NCI-H2081 (cell line): ENCODE data around the gene PHYHD1.
A peak's percentile ranks its signal among the peaks of the same experiment; 100 is the strongest.
"Not testable (repeated sequence)": the region's sequence is repeated elsewhere in the genome, so short reads cannot be mapped to it uniquely, and the experiment has no call there.

ENCODE experiments used
- DNase-seq, 2 experiments: peaks; one replicate each; lab custom pipeline; 2025; lab: John Stamatoyannopoulos, UW

Gene PHYHD1

DNA sequence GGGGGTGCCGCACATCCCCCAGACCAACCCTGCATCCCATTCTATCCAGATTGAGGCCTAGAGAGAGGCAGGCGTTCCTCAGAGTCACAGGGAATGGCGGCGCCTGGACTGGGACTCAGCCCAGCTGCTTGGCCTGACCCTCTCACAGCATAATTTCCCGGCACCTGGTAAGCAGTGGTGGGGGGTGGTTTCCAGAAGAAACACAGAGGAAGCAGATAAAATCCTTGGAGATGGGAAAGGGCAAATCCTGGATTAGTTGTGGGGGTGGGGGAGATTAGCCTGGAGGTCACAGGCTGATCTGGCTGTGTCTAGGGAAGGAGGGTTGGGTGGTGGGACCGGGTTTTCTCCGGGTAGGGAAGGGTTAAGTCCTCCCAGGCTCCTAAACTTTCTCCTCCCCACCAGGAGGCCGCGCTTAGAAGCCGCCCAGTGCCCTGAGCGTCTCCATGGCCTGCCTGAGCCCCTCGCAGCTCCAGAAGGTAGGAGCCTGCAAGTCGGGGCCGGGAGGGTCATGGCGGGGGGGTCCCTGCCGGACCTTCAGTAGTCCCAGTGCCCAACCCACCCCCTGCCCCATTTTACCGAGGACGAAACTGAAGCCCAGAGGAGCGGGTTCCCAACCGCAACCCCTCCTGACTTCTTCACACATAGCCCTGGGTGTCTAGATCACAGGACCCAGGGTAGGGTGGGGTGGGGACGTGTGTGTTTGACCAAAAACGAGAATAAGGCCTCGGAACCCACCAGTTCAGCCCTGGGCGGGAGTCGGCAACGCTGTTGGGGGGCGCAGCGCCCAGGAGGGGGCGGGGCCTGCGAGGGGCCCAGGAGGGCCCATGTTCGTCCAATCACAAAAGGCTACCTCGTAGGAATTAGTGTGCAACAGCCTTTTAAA, 1.3 kb downstream of the PHYHD1 start:
- no peak for DNase-seq

- no peak for DNase-seq
Observed at GRCh38 chr9:128923493-128923883, 2.7 kb downstream of the PHYHD1 start.

- peak; percentile 40 to 51 for DNase-seq
Observed at GRCh38 chr9:128927731-128928411, 7.1 kb downstream of the PHYHD1 start.

- DNase-seq, result no peak
Observed at GRCh38 chr9:128928624-128929023, 7.8 kb downstream of the PHYHD1 start.

- no peak for DNase-seq
Observed at GRCh38 chr9:128929560-128929959, 8.8 kb downstream of the PHYHD1 start.

- no peak for DNase-seq
Observed at GRCh38 chr9:128933731-128934130, 12.9 kb downstream of the PHYHD1 start.

DNA sequence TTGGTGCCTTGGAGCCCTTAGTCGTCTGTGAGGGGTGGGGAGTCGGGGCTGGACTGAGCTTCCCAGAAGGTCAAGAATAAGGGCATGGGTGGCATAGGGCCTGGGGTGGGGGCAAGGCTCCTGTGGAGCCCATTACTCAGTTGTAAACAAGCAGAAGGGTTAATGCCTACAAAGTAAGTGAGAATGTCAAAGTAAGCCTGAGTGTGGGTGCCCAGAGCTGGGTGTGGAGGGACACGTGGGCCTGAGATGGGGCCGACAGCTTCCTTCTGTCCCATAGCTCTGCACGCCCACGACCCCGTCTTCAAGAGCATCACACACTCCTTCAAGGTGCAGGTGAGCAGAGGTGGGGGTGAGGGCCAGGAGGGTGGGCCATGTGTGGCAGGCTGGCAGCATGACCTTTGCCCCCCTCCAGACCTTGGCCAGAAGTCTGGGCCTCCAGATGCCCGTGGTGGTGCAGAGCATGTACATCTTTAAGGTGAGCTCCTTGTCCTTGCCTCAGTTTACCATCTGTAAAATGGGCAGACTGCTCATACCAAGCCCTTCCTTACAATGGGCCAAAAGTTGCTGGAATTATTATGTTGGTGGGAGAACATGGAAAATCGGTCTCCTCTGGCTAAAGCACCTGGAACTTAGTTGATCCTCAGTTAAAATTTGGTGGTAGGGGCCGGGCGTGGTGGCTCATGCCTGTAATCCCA, 15.5 kb downstream of the PHYHD1 start:
- DNase-seq, result no peak

- no peak for DNase-seq
Observed at GRCh38 chr9:128937310-128938165, 16.8 kb downstream of the PHYHD1 start.

DNA sequence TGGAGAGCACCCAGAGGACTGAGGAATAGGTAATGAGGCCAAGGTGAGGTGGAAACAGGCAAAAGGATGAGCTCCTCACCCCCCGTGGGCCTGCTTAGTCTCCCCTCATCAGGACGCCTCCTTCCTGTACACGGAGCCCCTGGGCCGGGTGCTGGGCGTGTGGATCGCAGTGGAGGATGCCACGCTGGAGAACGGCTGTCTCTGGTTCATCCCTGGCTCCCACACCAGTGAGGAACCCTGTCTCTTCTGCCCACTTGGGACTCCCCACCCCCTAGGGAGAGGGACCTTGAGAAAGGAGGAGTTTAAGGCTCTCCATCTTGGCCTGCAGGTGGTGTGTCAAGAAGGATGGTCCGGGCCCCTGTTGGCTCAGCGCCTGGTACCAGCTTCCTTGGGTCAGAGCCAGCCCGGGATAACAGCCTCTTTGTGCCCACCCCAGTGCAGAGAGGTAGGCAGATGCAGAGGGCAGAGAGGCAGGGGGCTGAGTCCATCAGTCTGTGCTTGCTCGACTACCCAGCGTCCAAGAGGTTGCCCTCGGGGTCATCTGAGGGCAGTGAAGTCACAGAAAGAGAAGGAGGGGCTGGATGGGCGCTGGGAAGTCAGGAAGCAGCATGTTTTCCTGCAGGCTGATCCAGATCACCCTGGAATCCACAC, 19.6 kb downstream of the PHYHD1 start:
- DNase-seq, result no peak

GRCh38 chr9:128940946-128941755, 20.4 kb downstream of the PHYHD1 start:
- no peak for DNase-seq

GRCh38 chr9:128943832-128944620, 23.2 kb downstream of the PHYHD1 start:
- DNase-seq, result no peak

DNA sequence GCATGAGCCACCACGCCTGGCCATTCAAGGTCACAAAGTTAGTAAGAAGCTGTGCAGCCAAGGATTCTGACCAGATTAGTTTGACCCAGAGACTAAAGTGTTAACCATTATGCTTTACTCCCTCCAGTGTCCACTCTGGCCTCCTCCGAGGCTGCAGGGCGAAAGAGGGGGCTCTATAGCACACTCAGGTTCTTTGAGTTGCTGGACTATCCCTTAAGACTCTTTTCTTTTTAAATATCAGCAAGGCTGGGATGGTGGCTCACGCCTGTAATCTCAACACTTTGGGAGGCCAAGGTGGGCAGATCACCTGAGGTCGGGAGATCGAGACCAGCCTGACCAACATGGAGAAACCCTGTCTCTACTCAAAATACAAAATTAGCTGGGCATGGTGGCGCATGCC, 24.2 kb downstream of the PHYHD1 start:
- DNase-seq, result not testable (repeated sequence)

- DNase-seq, result no peak
Observed at GRCh38 chr9:128945798-128946501, 25.2 kb downstream of the PHYHD1 start.

GRCh38 chr9:128946571-128947276, 25.9 kb downstream of the PHYHD1 start:
- peak in 1 of 2 experiments; percentile 17 for DNase-seq

- no peak for DNase-seq
Observed at GRCh38 chr9:128947277-128947526, 26.4 kb downstream of the PHYHD1 start.

GRCh38 chr9:128947527-128948301, 26.9 kb downstream of the PHYHD1 start, which contains the start of the genes DOLK and NUP188:
Gene DOLK, minus strand, starts transcription at chr9:128947603. Its CDS starts 300 bp downstream, at chr9:128947303.
Gene NUP188, plus strand, starts transcription at chr9:128947699. Its CDS starts 21 bp downstream, at chr9:128947720.
- peak; percentile 88 to 95 for DNase-seq

- not testable (repeated sequence) for DNase-seq
Observed at GRCh38 chr9:128961403-128961802, 40.6 kb downstream of the PHYHD1 start.
